ENCODE results near the gene ERRFI1.

The ERRFI1 gene

GRCh38 chr1:8025061-8025670 is 943 bp downstream of the ERRFI1 start:
- TF ChIP-seq POLR2AphosphoS5 (IDR thresholded peaks at IDR 0.05; ENCODE audit: low read depth, low read length), result no peak; the same call in 1 of the 2 replicates
- TF ChIP-seq REST (IDR thresholded peaks at IDR 0.05; ENCODE audit: insufficient read depth in 1 of 2, low read depth in 2 of 2, low read length in 2 of 2), result no peak
- no peak for TF ChIP-seq FOXP2 (optimal IDR thresholded peaks at IDR 0.05; ENCODE audit: borderline replicate concordance, extremely low read depth, extremely low read length, insufficient read depth)
- TF ChIP-seq TAF1 (IDR thresholded peaks at IDR 0.05; ENCODE audit: borderline replicate concordance, insufficient read depth, low read length), result no peak
- TF ChIP-seq SIN3A (IDR thresholded peaks at IDR 0.05; ENCODE audit: borderline replicate concordance, insufficient read depth, low read length), result no peak

- TF ChIP-seq TAF1 (IDR thresholded peaks at IDR 0.05; ENCODE audit: borderline replicate concordance, insufficient read depth, low read length) (no peak), REST (IDR thresholded peaks at IDR 0.05; ENCODE audit: insufficient read depth in 1 of 2, low read depth in 2 of 2, low read length in 2 of 2) (no peak), POLR2AphosphoS5 (IDR thresholded peaks at IDR 0.05; ENCODE audit: low read depth, low read length) (no peak), SIN3A (IDR thresholded peaks at IDR 0.05; ENCODE audit: borderline replicate concordance, insufficient read depth, low read length) (no peak), FOXP2 (optimal IDR thresholded peaks at IDR 0.05; ENCODE audit: borderline replicate concordance, extremely low read depth, extremely low read length, insufficient read depth) (no peak)
Measured at GRCh38 chr1:8024329-8024728, 1.8 kb downstream of the ERRFI1 start.

GRCh38 chr1:8023995-8024313 is 2.2 kb downstream of the ERRFI1 start:
- no peak for TF ChIP-seq SIN3A (IDR thresholded peaks at IDR 0.05; ENCODE audit: borderline replicate concordance, insufficient read depth, low read length)
- TF ChIP-seq TAF1 (IDR thresholded peaks at IDR 0.05; ENCODE audit: borderline replicate concordance, insufficient read depth, low read length), result no peak
- TF ChIP-seq FOXP2 (optimal IDR thresholded peaks at IDR 0.05; ENCODE audit: borderline replicate concordance, extremely low read depth, extremely low read length, insufficient read depth), result no peak

GRCh38 chr1:8023287-8023994 is 2.7 kb downstream of the ERRFI1 start:
- TF ChIP-seq REST (IDR thresholded peaks at IDR 0.05; ENCODE audit: insufficient read depth in 1 of 2, low read depth in 2 of 2, low read length in 2 of 2), result no peak
- 0 out of 2 replicates have a peak, but pooled peaks have one; percentile 53 for TF ChIP-seq SIN3A (IDR thresholded peaks at IDR 0.05; ENCODE audit: borderline replicate concordance, insufficient read depth, low read length)
- TF ChIP-seq POLR2AphosphoS5 (IDR thresholded peaks at IDR 0.05; ENCODE audit: low read depth, low read length), result no peak; the same call in 1 of the 2 replicates
- TF ChIP-seq TAF1 (IDR thresholded peaks at IDR 0.05; ENCODE audit: borderline replicate concordance, insufficient read depth, low read length), result no peak
- no peak for TF ChIP-seq FOXP2 (optimal IDR thresholded peaks at IDR 0.05; ENCODE audit: borderline replicate concordance, extremely low read depth, extremely low read length, insufficient read depth)

- TF ChIP-seq SIN3A (IDR thresholded peaks at IDR 0.05; ENCODE audit: borderline replicate concordance, insufficient read depth, low read length) (no peak), REST (IDR thresholded peaks at IDR 0.05; ENCODE audit: insufficient read depth in 1 of 2, low read depth in 2 of 2, low read length in 2 of 2) (no peak), POLR2AphosphoS5 (IDR thresholded peaks at IDR 0.05; ENCODE audit: low read depth, low read length) (no peak), FOXP2 (optimal IDR thresholded peaks at IDR 0.05; ENCODE audit: borderline replicate concordance, extremely low read depth, extremely low read length, insufficient read depth) (no peak), TAF1 (IDR thresholded peaks at IDR 0.05; ENCODE audit: borderline replicate concordance, insufficient read depth, low read length) (no peak)
Measured at GRCh38 chr1:8022395-8023286, 3.5 kb downstream of the ERRFI1 start.

Measured in PFSK-1 (cell line).